Measurements from ENCODE around the gene TRIM21. TPM values are rescaled to one million over a fixed set of nuclear protein-coding genes. Genes with fewer than 3 reads are reported as not detected.

Gene TRIM21
- polyA plus RNA-seq, 2 donors = 10.4 to 10.6 TPM

Other genes with a start within 250 kb of the TRIM21 start
- not detected for gene OR52B4, start 25.3 kb downstream of the TRIM21 start, polyA plus RNA-seq
- gene OR52K2, start 55.6 kb upstream of the TRIM21 start, polyA plus RNA-seq = not detected
- gene OR52K1, start 88.9 kb upstream of the TRIM21 start, polyA plus RNA-seq = not detected
- gene OR52M1, start 151.5 kb upstream of the TRIM21 start, polyA plus RNA-seq = not detected
- gene OR52I2, start 188.0 kb upstream of the TRIM21 start, polyA plus RNA-seq = not detected
- not detected for gene OR52I1, start 200.3 kb upstream of the TRIM21 start, polyA plus RNA-seq
- 1 to 10 TPM; 3.0 to 3.7 TPM for gene TRIM68, start 214.5 kb upstream of the TRIM21 start, polyA plus RNA-seq
- gene OR51D1, start 243.8 kb upstream of the TRIM21 start, polyA plus RNA-seq = not detected